Psoas muscle (tissue), 8 donors: ENCODE data around the gene BMP10. TPM values are rescaled to one million over a fixed set of nuclear protein-coding genes. Genes with fewer than 3 reads are reported as not detected.

ENCODE experiments used
- ATAC-seq, 4 donors: fragments of 200-7000 bp; cut with Tn5 transposase; one replicate each; pipeline ENCODE4 v1.9.1; 2020; ENCODE audit warnings: moderate library complexity in 3 of 4, mild to moderate bottlenecking in 2 of 4
- DNase-seq, 2 donors: peaks; one replicate each; pipeline ENCODE4 v3.0.0-alpha.2; 2020
- H3K27ac ChIP-seq: fragments of 200-600 bp; one replicate; pipeline ENCODE4 v1.8.0; 2022
- H3K27me3 ChIP-seq, 3 donors: fragments of 200-600 bp in 1 of 3; one replicate each; pipeline versions ENCODE4 v1.6.1 to v1.8.0; 2013 to 2022; ENCODE audit warnings: low read length in 2 of 3, mild to moderate bottlenecking in 2 of 3, moderate library complexity in 1 of 3; ENCODE audit not compliant: insufficient read depth in 3 of 3
- H3K36me3 ChIP-seq, 2 donors: fragments of 200-600 bp in 1 of 2; one replicate each; pipeline versions ENCODE4 v1.6.1 to v1.8.0; 2013 to 2022; ENCODE audit warnings: low read depth in 1 of 2, mild to moderate bottlenecking in 1 of 2, moderate library complexity in 1 of 2; ENCODE audit not compliant: insufficient read depth in 1 of 2
- H3K4me1 ChIP-seq: fragments of 200-600 bp; one replicate; pipeline ENCODE4 v1.8.0; 2022
- H3K4me3 ChIP-seq: fragments of 200-600 bp; one replicate; pipeline ENCODE4 v1.8.0; 2022; ENCODE audit warnings: mild to moderate bottlenecking
- H3K9me3 ChIP-seq: fragments of 200-600 bp; one replicate; pipeline ENCODE4 v1.8.0; 2022
- CTCF ChIP-seq: fragments of 200-600 bp; IDR thresholded peaks from one replicate; pipeline ENCODE4 v1.8.0; 2022; ENCODE audit warnings: antibody characterized with exemption
- WGBS, 3 donors: extraction: QIAGEN DNeasy Blood & Tissue Kit; methylation state at CpG; one replicate each; pipeline versions ENCODE4 v1.1.6 to v1.1.7; 2013; 5-methylcytosine and 5-hydroxymethylcytosine counted together
- intact Hi-C, 2 donors: fragments of 100-400 bp; cut with DNase I; formaldehyde crosslinking; loops; one replicate each; pipeline versions ENCODE4 v1.11.0 to v1.14.2; 2022
- polyA plus RNA-seq, 3 donors: library from polyadenylated mRNA; stranded (reverse); fragments of 200-250 nt; gene quantifications; one replicate each; pipeline ENCODE4 v1.2.3, GENCODE V29; 2013
- total RNA-seq, 4 donors: library from RNA; stranded (reverse); fragmentation: NEBNext Ultra II Directional in 2 of 4; extraction: Animal tissue kit (Norgen Biotek cat#: 25700) in 2 of 4; gene quantifications; one replicate each; pipeline versions ENCODE4 v1.2.1 to v1.2.4, GENCODE V29; 2021 to 2023
- donor health status: healthy with polysubstance abuse.
- donor health status: DM: no; HTN: no; CAD: no; lungs with moderate emphysema.
- donor health status: Bipolar disorder and iron deficiency.
- donor health status: healthy.
- donor health status: DM: yes; HTN: yes; CAD: no.
- donor health status: DM: no; HTN: no; CAD: no.
- donor health status: DM: no; HTN: no; CAD: no.
- donor health status: DM: yes; HTN: yes; CAD: no.

The BMP10 gene
- total and polyA plus RNA-seq, 7 donors, result 0.17 to 0.27 TPM; not detected in 5

DNA sequence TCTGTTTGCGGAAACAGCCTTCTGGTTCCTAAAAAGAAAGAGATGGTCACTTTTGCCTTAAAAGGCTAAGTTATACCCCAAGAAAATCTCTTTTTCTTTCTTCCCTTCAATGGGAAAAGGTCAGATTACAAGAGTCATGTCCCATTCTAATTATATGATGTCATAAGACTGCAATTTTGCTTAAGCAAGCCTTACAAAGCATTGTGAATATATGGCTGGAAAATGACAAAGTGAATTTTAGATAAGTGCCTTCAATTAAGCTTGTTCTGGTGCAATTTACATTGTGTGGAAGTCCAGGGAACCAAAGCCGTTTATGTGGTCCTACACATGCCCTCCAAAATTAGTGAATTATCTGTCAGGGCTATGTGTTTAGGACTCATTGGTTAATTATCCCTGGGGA is 7.6 kb upstream of the BMP10 start:
- TF ChIP-seq CTCF, result no peak
- H3K27me3 ChIP-seq, result peaks cover 0 to 5% (median 0%) of the 10 kb centered on the region in 3 donors
- 87 to 92% (median 91%) methylated on average over 2 of the region's 2 CpGs for WGBS, 3 donors
- no peak for ATAC-seq
- intact Hi-C loops, result no loop called here
- no peaks in the 10 kb centered on the region for H3K36me3 ChIP-seq
- H3K4me3 ChIP-seq, result no peak overlapping the region
- no peak for DNase-seq
- no peak overlapping the region for H3K27ac ChIP-seq
- no peaks in the 10 kb centered on the region for H3K9me3 ChIP-seq
- H3K4me1 ChIP-seq, result no peaks in the 10 kb centered on the region

- Histone ChIP-seq H3K4me1 (no peaks in the 10 kb centered on the region), H3K9me3 (no peaks in the 10 kb centered on the region), H3K27ac (no peak overlapping the region), H3K4me3 (no peak overlapping the region), H3K27me3 (peaks cover 0 to 5% (median 0%) of the 10 kb centered on the region in 3 donors), H3K36me3 (no peaks in the 10 kb centered on the region)
- 70 to 74% (median 73%) methylated on average over 6 of the region's 6 CpGs for WGBS, 3 donors
- ATAC-seq (no peak), DNase-seq (no peak)
- intact Hi-C loops, result no loop called here
- TF ChIP-seq CTCF, result no peak
Observed at GRCh38 chr2:68878071-68878711, 7.0 kb upstream of the BMP10 start.

- no peaks in the 10 kb centered on the region for H3K9me3 ChIP-seq
- intact Hi-C loops, result no loop called here
- H3K4me3 ChIP-seq, result no peak overlapping the region
- no peak for ATAC-seq
- no peak overlapping the region for H3K27ac ChIP-seq
- peaks cover 0 to 5% (median 0%) of the 10 kb centered on the region in 3 donors for H3K27me3 ChIP-seq
- H3K36me3 ChIP-seq, result no peaks in the 10 kb centered on the region
- WGBS, 3 donors, result 70 to 71% (median 71%) methylated on average over 3 of the region's 3 CpGs
- DNase-seq, result no peak
- TF ChIP-seq CTCF, result no peak
- H3K4me1 ChIP-seq, result no peaks in the 10 kb centered on the region
Observed at GRCh38 chr2:68877079-68877772, 6.0 kb upstream of the BMP10 start.

GRCh38 chr2:68870215-68870614 is 982 bp downstream of the BMP10 start:
- Histone ChIP-seq H3K36me3 (no peaks in the 10 kb centered on the region), H3K9me3 (no peaks in the 10 kb centered on the region), H3K27me3 (no peaks in the 10 kb centered on the region), H3K4me3 (no peak overlapping the region), H3K27ac (no peak overlapping the region), H3K4me1 (no peaks in the 10 kb centered on the region)
- WGBS, 3 donors, result 41 to 53% (median 53%) methylated on average over 2 of the region's 2 CpGs
- no peak for DNase-seq
- intact Hi-C loops, result no loop called here
- no peak for TF ChIP-seq CTCF
- ATAC-seq, result no peak
